SW 1271 (cell line): ENCODE measurements around the gene MAP3K15.
A peak's percentile ranks its signal among the peaks of the same experiment; 100 is the strongest.

Experiments
- DNase-seq, 2 experiments: peaks; one replicate each; lab custom pipeline; 2025; lab: John Stamatoyannopoulos, UW

The MAP3K15 gene, protein sequence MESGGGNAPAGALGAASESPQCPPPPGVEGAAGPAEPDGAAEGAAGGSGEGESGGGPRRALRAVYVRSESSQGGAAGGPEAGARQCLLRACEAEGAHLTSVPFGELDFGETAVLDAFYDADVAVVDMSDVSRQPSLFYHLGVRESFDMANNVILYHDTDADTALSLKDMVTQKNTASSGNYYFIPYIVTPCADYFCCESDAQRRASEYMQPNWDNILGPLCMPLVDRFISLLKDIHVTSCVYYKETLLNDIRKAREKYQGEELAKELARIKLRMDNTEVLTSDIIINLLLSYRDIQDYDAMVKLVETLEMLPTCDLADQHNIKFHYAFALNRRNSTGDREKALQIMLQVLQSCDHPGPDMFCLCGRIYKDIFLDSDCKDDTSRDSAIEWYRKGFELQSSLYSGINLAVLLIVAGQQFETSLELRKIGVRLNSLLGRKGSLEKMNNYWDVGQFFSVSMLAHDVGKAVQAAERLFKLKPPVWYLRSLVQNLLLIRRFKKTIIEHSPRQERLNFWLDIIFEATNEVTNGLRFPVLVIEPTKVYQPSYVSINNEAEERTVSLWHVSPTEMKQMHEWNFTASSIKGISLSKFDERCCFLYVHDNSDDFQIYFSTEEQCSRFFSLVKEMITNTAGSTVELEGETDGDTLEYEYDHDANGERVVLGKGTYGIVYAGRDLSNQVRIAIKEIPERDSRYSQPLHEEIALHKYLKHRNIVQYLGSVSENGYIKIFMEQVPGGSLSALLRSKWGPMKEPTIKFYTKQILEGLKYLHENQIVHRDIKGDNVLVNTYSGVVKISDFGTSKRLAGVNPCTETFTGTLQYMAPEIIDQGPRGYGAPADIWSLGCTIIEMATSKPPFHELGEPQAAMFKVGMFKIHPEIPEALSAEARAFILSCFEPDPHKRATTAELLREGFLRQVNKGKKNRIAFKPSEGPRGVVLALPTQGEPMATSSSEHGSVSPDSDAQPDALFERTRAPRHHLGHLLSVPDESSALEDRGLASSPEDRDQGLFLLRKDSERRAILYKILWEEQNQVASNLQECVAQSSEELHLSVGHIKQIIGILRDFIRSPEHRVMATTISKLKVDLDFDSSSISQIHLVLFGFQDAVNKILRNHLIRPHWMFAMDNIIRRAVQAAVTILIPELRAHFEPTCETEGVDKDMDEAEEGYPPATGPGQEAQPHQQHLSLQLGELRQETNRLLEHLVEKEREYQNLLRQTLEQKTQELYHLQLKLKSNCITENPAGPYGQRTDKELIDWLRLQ (N-terminal part only)

DNA sequence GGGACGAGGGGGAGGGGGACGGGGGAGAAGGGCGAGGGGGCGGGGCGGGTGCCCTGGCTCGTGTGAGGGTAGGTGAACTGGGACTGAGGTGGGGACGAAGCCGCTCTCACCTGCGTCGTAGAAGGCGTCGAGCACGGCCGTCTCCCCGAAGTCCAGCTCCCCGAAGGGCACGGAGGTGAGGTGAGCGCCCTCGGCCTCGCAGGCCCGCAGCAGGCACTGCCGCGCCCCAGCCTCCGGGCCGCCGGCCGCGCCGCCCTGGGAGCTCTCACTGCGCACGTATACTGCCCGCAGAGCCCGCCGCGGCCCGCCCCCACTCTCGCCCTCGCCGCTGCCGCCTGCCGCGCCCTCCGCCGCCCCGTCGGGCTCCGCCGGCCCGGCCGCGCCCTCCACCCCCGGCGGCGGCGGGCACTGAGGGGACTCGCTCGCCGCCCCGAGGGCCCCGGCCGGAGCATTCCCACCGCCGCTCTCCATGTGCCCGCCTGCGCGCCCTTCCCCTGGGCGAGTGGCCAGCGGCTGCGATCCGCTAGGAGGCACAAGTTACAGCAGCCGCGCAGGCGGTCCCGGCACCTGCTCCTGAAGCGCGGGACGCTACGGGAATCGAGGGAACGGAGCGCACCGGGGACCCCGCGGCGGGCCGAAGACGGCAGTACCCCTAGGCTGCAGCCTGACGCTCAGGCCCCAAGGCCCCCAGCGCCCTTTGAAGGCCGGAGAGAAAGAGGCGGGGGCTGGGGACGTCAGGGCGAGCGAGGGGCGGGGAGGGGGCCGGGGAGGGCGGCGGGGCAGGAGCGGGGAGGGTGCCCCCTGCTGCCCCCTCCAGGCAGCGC lies at the start of gene MAP3K15:
Gene MAP3K15, minus strand, starts transcription at position 718 of the 824 bp plus-strand sequence. Its CDS starts 247 bp downstream, at position 471.
- no peak for DNase-seq

DNA sequence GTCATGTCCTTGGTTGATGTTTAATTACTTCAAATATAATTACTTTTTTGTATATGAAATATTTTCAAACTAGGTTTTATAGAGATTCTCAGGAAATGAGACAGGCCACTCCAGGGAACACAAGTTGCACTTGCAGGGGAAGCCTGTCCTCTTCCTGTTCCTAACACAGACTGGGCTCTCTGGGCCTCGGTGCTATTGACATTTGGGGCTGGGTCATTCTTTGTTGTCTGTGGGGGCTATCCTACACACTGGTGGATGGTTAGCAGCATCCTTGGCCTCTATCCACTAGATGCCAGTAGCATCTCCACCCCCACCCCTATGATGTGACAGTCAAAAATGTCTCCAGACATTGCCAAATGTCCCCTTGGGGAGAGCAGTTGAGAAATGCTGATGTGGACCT lies 49.3 kb upstream of the MAP3K15 start:
- DNase-seq = no peak

DNA sequence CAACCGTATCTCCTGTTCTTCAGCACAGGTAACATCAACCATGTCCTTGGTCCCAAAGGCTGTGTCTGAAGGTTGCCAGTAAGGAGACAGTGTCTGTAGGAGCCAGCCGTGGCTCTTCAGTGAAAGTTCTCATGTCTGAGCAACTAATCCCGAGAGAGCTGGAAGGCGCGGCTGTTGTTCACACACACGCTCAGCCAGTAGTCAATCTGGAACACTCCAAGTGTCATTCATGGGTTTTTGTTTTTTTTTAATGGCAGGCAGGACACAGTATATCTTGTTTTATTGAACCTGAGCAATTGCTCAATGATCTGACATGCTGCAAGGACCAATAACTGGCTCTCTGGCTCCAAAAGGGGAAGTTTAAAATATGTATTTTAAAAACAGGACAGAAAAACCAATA lies 48.4 kb upstream of the MAP3K15 start:
- no peak for DNase-seq

DNA sequence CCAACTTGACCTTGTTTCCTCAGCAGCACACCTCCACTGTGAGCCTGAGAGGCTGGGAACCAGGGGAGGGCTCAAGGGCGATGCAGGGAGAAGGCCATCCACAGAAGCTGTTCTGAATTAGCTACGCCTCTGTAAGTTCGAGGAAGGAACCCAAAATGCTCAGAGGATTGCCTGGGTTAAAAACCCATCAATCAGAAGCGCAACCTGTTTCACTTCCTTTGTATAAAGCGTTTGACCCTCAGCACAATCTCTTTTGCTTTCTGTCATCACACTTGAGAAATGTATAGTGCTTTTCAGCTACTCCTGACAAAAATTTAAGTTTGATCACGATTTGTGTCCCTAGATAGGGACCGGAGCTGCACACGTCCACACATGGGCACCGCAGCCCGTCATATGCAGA lies 48.0 kb upstream of the MAP3K15 start:
- no peak for DNase-seq

DNA sequence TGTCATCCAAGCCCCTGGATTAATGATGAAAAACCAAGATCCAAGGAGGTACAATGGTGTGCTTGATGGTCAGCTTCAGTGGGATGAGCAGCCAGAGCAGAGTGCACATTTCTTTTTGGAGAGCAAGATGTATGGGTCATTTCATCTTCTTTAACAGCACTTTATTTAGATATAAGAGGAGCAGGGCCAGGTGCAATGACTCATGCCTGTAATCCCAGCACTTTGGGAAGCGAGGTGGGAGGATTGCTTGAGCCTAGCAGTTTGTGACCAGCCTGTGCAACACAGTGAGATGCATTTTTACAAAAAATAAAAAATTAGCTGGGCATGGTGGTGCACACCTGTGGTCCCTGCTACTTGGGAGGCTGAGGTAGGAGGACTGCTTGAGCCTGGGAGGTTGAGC lies 45.3 kb upstream of the MAP3K15 start:
- no peak for DNase-seq

DNA sequence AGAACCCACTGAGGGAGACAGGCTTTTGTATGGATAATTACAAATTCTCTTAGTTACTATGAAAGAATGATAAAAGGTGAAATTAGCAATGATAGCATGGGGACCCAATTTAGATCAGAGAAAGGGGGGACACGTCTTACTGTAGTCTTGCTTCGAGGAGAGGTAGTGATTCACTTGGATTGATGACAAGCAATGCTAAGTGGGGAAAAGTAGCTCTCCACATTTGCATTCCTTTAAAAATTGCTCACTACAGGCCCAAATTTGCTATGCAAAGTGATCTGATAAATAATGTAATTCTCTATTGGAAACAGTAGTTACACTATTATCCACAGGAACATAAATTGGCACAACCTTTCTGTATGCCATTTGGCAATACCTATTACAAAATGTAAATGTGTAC lies 42.5 kb upstream of the MAP3K15 start:
- no peak for DNase-seq

DNA sequence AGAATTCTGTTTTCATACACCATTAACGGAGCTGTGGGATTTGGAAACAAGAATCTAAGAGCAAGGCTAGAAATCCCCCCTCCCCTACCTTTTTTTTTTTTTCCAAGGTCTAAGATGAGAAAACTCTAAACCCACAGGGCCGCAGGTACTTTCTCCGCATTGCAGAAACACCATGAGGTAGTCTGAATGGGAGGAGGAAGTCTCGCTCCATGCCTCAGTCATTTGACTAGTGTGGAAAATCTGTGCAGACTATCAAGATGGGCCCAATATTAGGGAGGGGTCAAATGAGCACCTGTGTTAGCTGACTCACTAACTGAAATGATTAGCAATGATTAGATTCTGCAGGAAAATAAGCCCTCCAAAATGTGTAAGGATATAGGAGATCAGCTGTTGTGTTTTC lies 40.9 kb upstream of the MAP3K15 start:
- no peak for DNase-seq

DNA sequence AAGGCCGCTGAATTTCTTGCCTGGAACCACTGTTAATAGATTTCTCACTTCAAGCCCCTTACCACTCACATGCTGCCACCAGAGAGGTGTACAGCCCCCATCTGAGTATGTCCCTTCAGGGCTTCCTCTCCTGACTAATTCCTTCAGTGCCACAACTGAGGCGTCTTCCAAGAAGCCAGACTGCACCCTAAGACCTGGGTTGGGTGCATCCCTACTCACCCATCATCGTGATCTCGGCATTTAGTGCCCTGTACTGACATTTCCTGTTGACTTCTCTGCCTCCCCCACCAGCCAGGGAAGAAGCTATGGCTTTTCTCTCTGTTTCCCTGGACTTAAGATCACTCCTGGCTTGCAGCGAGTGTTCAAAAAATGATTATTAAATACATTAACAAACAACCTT lies 40.4 kb upstream of the MAP3K15 start:
- DNase-seq = no peak

DNA sequence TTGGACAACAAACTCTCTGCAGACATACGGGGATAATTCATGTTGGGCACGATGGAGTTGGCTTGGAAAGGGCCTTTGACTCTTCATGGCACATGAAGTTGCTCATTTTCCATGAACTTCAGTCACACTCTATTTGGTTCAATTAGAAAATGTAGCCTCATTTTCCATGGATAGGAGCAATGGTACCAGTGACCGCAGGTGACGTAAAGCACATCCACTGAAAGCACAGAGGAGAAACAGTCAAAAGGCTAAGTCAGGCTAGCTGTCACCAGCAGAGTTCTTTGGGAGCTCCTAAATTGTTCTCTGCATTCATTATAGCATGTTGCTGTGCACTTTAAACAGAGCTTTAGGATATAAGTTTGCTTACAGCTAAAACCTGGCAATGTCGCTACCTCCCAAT lies 39.9 kb upstream of the MAP3K15 start:
- DNase-seq = no peak

DNA sequence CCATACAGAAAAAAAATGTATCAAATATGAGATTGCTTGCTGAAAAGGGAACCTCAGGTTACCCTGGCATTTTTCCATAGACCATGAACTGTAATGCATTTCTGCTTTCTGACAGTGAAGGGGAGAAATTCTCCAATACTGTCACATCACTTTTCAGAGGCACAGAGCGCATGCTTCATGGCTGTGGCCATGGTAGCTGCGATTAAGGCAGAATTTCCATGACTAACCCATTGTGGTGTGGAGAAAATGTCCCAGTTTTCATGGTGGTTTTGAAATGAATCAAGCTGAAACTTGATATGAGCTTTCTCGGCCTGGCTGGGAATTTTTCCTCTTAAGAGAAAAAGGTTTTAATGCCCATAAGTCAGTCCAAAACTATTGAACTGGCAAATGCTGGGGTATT lies 39.5 kb upstream of the MAP3K15 start:
- no peak for DNase-seq

DNA sequence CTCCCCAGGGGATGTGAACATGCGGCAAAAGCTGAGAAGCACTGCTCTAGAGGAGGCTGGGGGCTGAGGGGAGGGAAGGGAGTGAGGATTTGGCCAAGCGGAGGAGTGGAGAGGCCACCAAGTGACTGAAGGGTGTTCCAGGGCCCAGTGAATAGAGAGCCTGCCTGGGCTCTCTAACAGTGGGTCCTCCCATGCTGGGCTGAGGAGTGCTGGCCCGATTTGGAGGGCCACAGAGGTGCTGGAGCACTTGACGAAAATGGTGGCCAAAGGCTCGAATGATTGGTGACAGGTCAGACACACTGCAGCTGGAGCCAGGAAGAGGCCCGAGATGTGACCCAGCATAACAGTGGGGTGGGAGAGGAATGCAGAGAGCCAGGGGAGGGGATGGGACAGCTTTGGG lies 37.5 kb upstream of the MAP3K15 start:
- DNase-seq = no peak

DNA sequence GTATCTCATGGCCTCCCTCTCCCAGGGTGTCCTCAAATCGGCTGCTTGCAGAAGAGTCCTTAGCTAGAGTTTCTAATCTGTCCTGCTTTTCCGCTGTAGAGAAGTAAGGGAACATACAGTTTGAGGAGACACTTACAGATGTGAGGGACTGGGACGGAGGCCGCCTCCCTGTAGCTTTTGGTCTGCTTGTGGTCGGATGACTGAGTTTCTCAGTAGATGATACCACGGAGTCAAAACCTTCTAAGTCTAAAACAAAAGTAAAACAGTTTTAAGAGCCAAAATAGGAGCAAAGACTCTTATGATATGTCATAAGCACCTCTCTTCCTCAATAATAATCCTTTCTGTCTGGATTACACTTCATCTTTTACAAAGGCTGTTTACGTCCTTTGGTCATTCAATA lies 34.5 kb upstream of the MAP3K15 start:
- DNase-seq = no peak

DNA sequence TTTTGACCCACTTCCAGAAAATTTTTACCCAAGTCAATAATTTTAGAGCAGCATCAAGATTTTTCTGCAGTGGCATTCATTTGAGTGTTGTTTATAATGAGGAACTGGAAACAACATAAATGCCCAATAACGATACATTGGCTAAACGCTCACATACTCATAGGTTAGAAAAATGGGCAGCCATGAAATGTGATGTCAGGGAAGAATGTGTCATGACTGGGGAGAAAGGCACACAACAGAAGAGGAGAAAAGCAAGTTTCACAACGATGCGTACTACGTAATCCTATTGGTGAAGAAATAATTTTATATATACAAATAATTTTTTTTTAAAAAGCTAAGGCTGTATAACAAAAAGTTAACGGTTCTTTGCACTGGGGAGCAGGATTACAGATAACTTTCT lies 33.6 kb upstream of the MAP3K15 start:
- no peak for DNase-seq

DNA sequence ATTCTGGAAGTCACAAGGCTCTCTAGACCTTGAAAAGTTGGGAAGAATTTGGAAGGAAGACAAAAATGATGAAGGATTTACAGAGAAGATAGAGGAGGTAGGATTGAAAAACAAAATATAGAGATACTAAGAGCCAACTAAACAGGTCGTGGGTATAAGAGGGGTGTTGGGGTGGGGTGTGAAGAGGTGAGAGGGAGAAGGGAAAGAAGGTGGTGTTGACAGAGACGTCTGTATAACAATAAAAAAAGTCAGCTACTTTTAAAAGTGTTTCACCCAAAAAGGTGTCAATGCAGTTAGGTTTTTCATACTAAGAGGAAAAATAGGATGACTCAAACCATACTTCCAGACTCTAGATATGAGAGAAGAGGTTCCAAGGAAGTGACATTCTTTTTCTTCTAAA lies 33.0 kb upstream of the MAP3K15 start:
- no peak for DNase-seq

DNA sequence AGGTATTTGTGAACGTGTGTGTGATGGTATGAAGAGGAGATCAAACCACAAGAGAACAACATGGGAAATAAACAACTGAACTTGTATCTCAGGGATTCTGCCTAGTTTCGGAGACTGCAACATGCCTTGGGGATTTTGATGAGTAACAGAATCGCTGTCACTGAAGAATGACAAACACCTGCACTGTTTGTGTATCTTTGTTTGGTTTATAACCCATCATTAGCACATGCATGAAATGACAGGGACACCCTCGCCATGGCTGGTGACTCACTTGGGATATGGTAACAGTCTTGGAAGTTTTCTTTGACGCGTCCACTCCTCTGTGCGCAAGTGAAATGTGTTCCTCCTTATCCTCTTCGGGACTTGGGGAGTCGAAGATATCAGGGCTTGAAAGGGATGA lies 30.3 kb upstream of the MAP3K15 start:
- DNase-seq = no peak

DNA sequence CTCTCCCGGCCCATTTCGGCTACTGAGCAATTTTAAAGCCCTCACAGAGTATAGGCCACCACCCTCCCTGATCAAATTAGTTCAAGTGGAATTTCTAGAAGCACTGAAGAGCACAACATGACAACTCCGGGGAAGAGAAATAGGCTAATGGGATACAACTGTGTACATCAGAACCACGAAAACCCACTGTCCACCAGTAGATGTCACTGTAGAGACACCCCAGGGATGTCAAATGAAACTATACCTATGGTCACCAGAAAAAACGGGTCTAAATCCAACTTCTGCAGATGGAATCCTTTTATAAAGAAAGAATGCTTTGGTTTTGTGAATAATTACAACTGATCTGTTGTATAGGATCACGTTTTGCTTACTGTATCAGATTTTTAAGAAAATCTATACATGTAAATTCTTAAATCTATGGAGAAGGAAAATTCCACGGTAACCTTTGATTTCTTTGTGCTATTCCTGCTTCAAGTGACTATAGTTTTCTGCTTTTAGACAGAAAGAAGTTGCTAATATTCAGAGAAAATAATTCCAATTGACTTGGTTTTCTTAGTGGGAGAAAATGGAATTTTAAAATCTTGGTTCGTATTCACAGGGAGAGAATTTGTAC lies 29.5 kb upstream of the MAP3K15 start:
- peak in 1 of 2 experiments; percentile 11 for DNase-seq

DNA sequence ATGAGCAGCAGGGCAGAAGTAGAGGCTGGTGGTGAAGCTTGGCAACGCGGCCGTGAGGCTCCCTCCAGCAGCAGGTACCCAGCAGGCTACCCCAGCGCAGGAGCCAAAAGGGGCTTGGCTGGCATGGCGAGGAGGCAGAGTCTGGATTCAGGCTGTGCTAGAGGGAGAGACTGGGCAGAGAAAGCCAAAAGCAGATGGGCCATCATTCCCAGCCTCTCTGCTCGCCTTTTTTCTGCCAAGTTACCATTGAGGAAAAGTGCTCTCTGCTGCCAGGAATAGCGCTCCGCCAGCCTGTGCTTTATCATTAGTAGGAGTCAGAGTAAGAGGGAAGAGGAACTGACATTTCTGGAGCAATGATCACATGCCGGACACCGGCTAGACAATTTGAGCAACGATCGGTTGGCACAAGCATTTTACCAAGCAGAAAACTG lies 28.7 kb upstream of the MAP3K15 start:
- DNase-seq = no peak

DNA sequence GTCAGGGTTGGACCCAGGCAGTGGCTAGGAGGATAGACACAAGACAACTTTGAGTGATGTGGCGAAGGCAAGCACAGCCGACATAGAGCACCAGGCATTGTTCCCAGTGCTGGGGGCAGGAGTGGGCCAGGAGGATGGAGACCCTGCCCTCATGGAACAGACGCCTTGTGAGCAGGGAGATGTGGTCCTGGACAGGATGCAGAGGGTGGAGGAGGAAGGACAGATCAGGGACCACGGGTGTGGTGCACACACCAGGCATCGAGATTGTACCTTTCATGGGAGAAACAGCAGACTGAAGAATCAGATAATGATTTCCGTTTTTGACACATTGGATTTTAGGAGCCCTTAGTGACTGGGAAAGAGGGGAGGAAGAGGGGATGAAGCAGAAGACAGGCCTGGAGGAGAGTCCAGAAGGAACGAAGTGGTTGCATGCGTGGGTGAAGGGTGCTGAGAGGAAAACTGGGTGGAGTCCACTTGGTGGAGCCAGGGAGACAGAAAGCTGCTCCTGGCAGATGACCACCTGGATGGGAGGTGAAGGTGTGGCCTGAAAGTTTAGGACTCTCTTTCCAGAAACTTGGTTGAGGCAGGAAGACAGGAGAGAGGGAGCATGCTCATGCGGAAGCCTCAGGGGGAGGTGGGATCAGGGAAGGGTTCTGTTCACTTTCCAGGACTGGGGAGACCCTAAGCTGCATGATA lies 27.9 kb upstream of the MAP3K15 start:
- DNase-seq = no peak

DNA sequence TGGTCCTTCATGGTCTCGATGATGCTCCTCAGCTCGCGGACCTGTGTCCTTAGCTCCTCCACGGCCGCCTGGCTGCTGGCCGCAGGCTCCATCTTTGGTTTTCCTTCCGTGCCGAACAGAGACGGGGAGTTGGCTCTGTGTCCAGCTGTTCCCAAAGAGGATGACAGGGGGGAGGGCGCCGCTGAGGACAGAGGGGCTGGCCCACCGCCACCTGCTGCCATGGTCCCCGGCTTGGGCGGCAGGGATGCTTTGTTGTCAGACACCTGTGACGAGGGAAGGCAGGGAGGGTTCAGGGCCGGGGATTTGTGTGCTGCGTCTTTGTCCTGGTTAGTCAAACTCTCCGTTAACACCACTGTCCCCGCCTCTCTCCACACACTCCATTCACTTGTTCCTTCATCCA lies 26.6 kb upstream of the MAP3K15 start:
- DNase-seq = no peak

DNA sequence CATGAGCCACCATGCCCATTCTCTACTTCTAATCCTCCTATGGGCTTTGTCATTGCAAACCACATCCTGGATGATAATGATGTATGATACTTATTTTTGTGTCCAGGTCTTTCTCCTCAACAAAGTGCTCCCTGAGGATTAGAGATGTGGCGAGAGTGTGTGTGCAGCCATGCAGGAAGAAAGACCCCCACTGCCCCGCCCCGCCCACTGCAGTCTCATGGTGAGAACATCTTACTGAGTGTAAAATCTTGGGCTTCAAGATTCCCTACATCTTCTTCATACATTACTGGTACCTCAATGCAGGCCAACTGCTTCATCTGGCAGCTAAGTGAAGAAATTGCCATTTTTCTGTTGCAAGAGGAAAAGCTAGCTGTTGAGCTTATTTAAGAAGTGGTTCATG lies 25.9 kb upstream of the MAP3K15 start:
- no peak for DNase-seq
